SK-N-SH treated with all-trans-retinoic acid at 6 μM for 48 hours (cell line): ENCODE measurements around the gene BOC.

Experiments used
- ATAC-seq: fragments of 200-7000 bp; cut with Tn5 transposase; 3 replicates; pipeline ENCODE4 v1.9.1; 2020; ENCODE audit warnings: mild to moderate bottlenecking, moderate library complexity
- ARNTL ChIP-seq: fragments of 450-650 bp; formaldehyde crosslinking; IDR thresholded peaks from 2 replicates; pipeline ENCODE4 v1.5.0; 2020; ENCODE audit warnings: low read depth, mild to moderate bottlenecking, moderate library complexity, borderline replicate concordance
- BACH2 ChIP-seq: fragments of 250-450 bp; sonication (Bioruptor Pico); IDR thresholded peaks from 2 replicates; pipeline ENCODE4 v1.9.0; 2021; ENCODE audit warnings: mild to moderate bottlenecking, borderline replicate concordance
- CREB5 ChIP-seq: fragments of 250-450 bp; sonication (Bioruptor Pico); IDR thresholded peaks from 2 replicates; pipeline ENCODE4 v1.5.1; 2020; ENCODE audit warnings: low read depth, mild to moderate bottlenecking, moderate library complexity
- CSDC2 ChIP-seq: fragments of 250-450 bp; sonication (Bioruptor Pico); IDR thresholded peaks from 2 replicates; pipeline ENCODE4 v1.5.0; 2020; ENCODE audit warnings: mild to moderate bottlenecking, moderate library complexity
- CSRNP3 ChIP-seq: fragments of 250-450 bp; sonication (Bioruptor Pico); IDR thresholded peaks from 2 replicates; pipeline ENCODE4 v1.5.1; 2021; ENCODE audit warnings: mild to moderate bottlenecking, moderate library complexity
- ESRRG ChIP-seq: fragments of 250-450 bp; sonication (Bioruptor Pico); IDR thresholded peaks from 2 replicates; pipeline ENCODE4 v1.6.1; 2021; ENCODE audit warnings: mild to moderate bottlenecking
- GLIS3 ChIP-seq: fragments of 250-450 bp; sonication (Bioruptor Pico); IDR thresholded peaks from 2 replicates; pipeline ENCODE4 v1.5.0; 2020; ENCODE audit warnings: mild to moderate bottlenecking, moderate library complexity
- ISL1 ChIP-seq: fragments of 250-450 bp; sonication (Bioruptor Pico); IDR thresholded peaks from 2 replicates; pipeline ENCODE4 v2.1.2; 2022; ENCODE audit warnings: mild to moderate bottlenecking, moderate library complexity
- OSR1 ChIP-seq: fragments of 250-450 bp; sonication (Bioruptor Pico); IDR thresholded peaks from 2 replicates; pipeline ENCODE4 v1.8.0; 2022; ENCODE audit warnings: moderate library complexity, mild to moderate bottlenecking, inconsistent platforms
- PATZ1 ChIP-seq: fragments of 250-450 bp; sonication (Bioruptor Pico); IDR thresholded peaks from 2 replicates; pipeline ENCODE4 v1.8.0; 2020; ENCODE audit warnings: mild to moderate bottlenecking, moderate library complexity, borderline replicate concordance
- POU6F1 ChIP-seq: fragments of 250-450 bp; sonication (Bioruptor Pico); IDR thresholded peaks from 2 replicates; pipeline ENCODE4 v1.8.0; 2021; ENCODE audit warnings: low read depth, mild to moderate bottlenecking, moderate library complexity, borderline replicate concordance
- PPARA ChIP-seq: fragments of 250-450 bp; sonication (Bioruptor Pico); IDR thresholded peaks from 2 replicates; pipeline ENCODE4 v1.5.0; 2020; ENCODE audit warnings: mild to moderate bottlenecking, borderline replicate concordance
- RARB ChIP-seq: fragments of 250-450 bp; sonication (Bioruptor Pico); IDR thresholded peaks from 2 replicates; pipeline ENCODE4 v1.8.0; 2021; ENCODE audit warnings: mild to moderate bottlenecking, moderate library complexity
- SNAI2 ChIP-seq: fragments of 250-450 bp; sonication (Bioruptor Pico); IDR thresholded peaks from 2 replicates; pipeline ENCODE4 v1.5.0; 2020; ENCODE audit warnings: mild to moderate bottlenecking, moderate library complexity
- TCF4 ChIP-seq: fragments of 250-450 bp; sonication (Bioruptor Pico); IDR thresholded peaks from 2 replicates; pipeline ENCODE4 v1.8.0; 2021; ENCODE audit warnings: mild to moderate bottlenecking, moderate library complexity, borderline replicate concordance
- TOX ChIP-seq: fragments of 250-450 bp; sonication (Bioruptor Pico); IDR thresholded peaks from 2 replicates; pipeline ENCODE4 v1.8.0; 2021; ENCODE audit warnings: mild to moderate bottlenecking, moderate library complexity, borderline replicate concordance
- ZC3H10 ChIP-seq: fragments of 250-450 bp; sonication (Bioruptor Pico); IDR thresholded peaks from 2 replicates; pipeline ENCODE4 v1.5.1; 2021; ENCODE audit warnings: mild to moderate bottlenecking, moderate library complexity
- ZFP3 ChIP-seq: fragments of 250-450 bp; sonication (Bioruptor Pico); IDR thresholded peaks from 2 replicates; pipeline ENCODE4 v1.5.0; 2020; ENCODE audit warnings: mild to moderate bottlenecking, moderate library complexity
- ZFP30 ChIP-seq: fragments of 450-650 bp; formaldehyde crosslinking; IDR thresholded peaks from 2 replicates; pipeline ENCODE4 v1.5.0; 2022; ENCODE audit warnings: mild to moderate bottlenecking, moderate library complexity
- ZNF565 ChIP-seq: fragments of 450-650 bp; formaldehyde crosslinking; conservative IDR thresholded peaks from 2 replicates; pipeline ENCODE4 v1.5.0; 2020; ENCODE audit warnings: low read depth, mild to moderate bottlenecking, moderate library complexity
- ZNF70 ChIP-seq: fragments of 450-650 bp; formaldehyde crosslinking; IDR thresholded peaks from 2 replicates; pipeline ENCODE4 v1.5.0; 2020; ENCODE audit warnings: mild to moderate bottlenecking, moderate library complexity
- ZNF8 ChIP-seq: fragments of 450-650 bp; formaldehyde crosslinking; IDR thresholded peaks from 2 replicates; pipeline ENCODE4 v1.5.0; 2020; ENCODE audit warnings: mild to moderate bottlenecking, moderate library complexity

The BOC gene

GRCh38 chr3:113221721-113222257 is 10.4 kb downstream of the BOC start:
- ATAC-seq: no peak
- TF ChIP-seq ISL1 (CRISPR knock-in tag) (no peak), ZNF70 (CRISPR knock-in tag) (no peak), ARNTL (CRISPR knock-in tag) (no peak), POU6F1 (CRISPR knock-in tag) (no peak), CSRNP3 (CRISPR knock-in tag) (no peak)
- TF ChIP-seq, all 23 proteins: peak for 0

GRCh38 chr3:113222451-113223086 is 11.2 kb downstream of the BOC start:
- ATAC-seq: no peak; the same call in 1 of the 3 replicates
- TF ChIP-seq CSRNP3 (CRISPR knock-in tag) (no peak), ZNF565 (CRISPR knock-in tag) (no peak), OSR1 (CRISPR knock-in tag) (no peak), POU6F1 (CRISPR knock-in tag) (no peak), ESRRG (CRISPR knock-in tag) (no peak), SNAI2 (CRISPR knock-in tag) (no peak), ZC3H10 (no peak), RARB (CRISPR knock-in tag) (no peak), BACH2 (CRISPR knock-in tag) (no peak), PATZ1 (CRISPR knock-in tag) (no peak), ZFP30 (CRISPR knock-in tag) (no peak), ARNTL (CRISPR knock-in tag) (no peak), ISL1 (CRISPR knock-in tag) (no peak), CREB5 (CRISPR knock-in tag) (no peak)

GRCh38 chr3:113223475-113224281 is 12.3 kb downstream of the BOC start:
- ATAC-seq: no peak

More at GRCh38 chr3:113223475-113224281, 12.3 kb downstream of the BOC start:
- TF ChIP-seq OSR1 (CRISPR knock-in tag): no peak
- TF ChIP-seq ESRRG (CRISPR knock-in tag): no peak
- no peak for TF ChIP-seq ZNF8 (CRISPR knock-in tag)
- no peak for TF ChIP-seq GLIS3 (CRISPR knock-in tag)
- no peak for TF ChIP-seq CSDC2 (CRISPR knock-in tag)
- no peak for TF ChIP-seq PPARA (CRISPR knock-in tag)
- no peak for TF ChIP-seq ARNTL (CRISPR knock-in tag)
- TF ChIP-seq ZC3H10: no peak
- no peak for TF ChIP-seq ZNF565 (CRISPR knock-in tag)
- TF ChIP-seq ZFP3 (CRISPR knock-in tag): no peak
- TF ChIP-seq TOX (CRISPR knock-in tag): no peak
- TF ChIP-seq CSRNP3 (CRISPR knock-in tag): no peak
- no peak for TF ChIP-seq TCF4
